Left lung (tissue), 10 donors: ENCODE measurements around the gene ROBO2. TPM values are rescaled to one million over a fixed set of nuclear protein-coding genes. Genes with fewer than 3 reads are reported as not detected.

Source experiments
- ATAC-seq: fragments of 200-7000 bp; cut with Tn5 transposase; one replicate; pipeline ENCODE4 v1.9.1; 2020; ENCODE audit warnings: moderate library complexity
- DNase-seq, 4 donors: peaks; one replicate each; pipeline ENCODE4 v3.0.0-alpha.2; 2013 to 2020
- H3K27ac ChIP-seq, 2 donors: fragments of 200-600 bp; sonication (generic) in 1 of 2; one replicate each; pipeline versions ENCODE4 v1.5.0 to v1.8.0; 2020 to 2021
- H3K27me3 ChIP-seq, 2 donors: fragments of 200-600 bp; sonication (generic) in 1 of 2; one replicate each; pipeline versions ENCODE4 v1.5.0 to v1.8.0; 2020 to 2021
- H3K36me3 ChIP-seq, 2 donors: fragments of 200-600 bp; sonication (generic) in 1 of 2; one replicate each; pipeline versions ENCODE4 v1.5.0 to v1.8.0; 2020 to 2021
- H3K4me1 ChIP-seq, 2 donors: fragments of 200-600 bp; one replicate each; pipeline ENCODE4 v1.8.0; 2021
- H3K4me3 ChIP-seq, 2 donors: fragments of 200-600 bp; sonication (generic) in 1 of 2; one replicate each; pipeline versions ENCODE4 v1.5.0 to v1.8.0; 2020 to 2021; ENCODE audit warnings: mild to moderate bottlenecking in 1 of 2
- H3K9me3 ChIP-seq, 2 donors: fragments of 200-600 bp; sonication (generic) in 1 of 2; one replicate each; pipeline versions ENCODE4 v1.5.0 to v1.8.0; 2020 to 2021
- CTCF ChIP-seq, 2 donors: fragments of 200-600 bp; sonication (generic) in 1 of 2; IDR thresholded peaks; one replicate each; pipeline versions ENCODE4 v1.5.0 to v1.8.0; 2021; ENCODE audit warnings: antibody characterized with exemption in 2 of 2
- intact Hi-C, 2 donors: fragments of 100-400 bp; cut with DNase I; formaldehyde crosslinking; loops; one replicate each; pipeline versions ENCODE4 v1.11.2 to v1.14.2; 2022
- polyA plus RNA-seq, 6 donors: library from polyadenylated mRNA; unstranded; fragments of 120-200 nt; gene quantifications; one replicate each; pipeline ENCODE4 v1.2.1, GENCODE V29; 2013; ENCODE audit not compliant: insufficient read length in 6 of 6
- total RNA-seq, 2 donors: library from RNA; stranded (reverse); fragmentation: NEBNext Ultra II Directional; extraction: Animal tissue kit (Norgen Biotek cat#: 25700); gene quantifications; one replicate each; pipeline ENCODE4 v1.2.1, GENCODE V29; 2021
- donor health status: DM: no; HTN: yes; CAD: no.
- donor health status: DM: no; HTN: no; CAD: no.

ROBO2 gene
- total and polyA plus RNA-seq, 8 donors = 4.9 to 66.2 (median 51.1) TPM

DNA sequence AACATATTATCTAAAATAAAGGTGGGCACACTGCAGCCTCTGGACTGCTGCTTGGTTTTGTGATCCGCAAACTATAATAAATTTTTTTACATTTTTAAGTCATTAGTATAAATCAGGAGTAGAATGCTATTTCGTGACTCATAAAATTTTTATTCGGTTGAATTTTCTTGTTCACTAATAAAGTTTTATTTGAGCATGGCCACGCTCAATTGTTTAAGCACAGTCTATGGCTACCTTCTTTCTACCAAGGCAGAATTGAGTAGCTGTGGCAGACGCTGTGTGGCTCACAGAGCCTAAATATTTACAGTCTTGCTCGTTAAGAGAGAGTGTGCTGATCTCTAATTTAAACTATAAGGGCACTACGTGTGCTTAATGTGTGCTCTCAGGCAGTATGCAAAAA is 28.9 kb downstream of the ROBO2 start:
- Histone ChIP-seq H3K27ac (no peak overlapping the region), H3K36me3 (no peaks in the 10 kb centered on the region), H3K9me3 (no peaks in the 10 kb centered on the region), H3K27me3 (no peaks in the 10 kb centered on the region), H3K4me3 (no peak overlapping the region), H3K4me1 (no peaks in the 10 kb centered on the region)
- ATAC-seq (no peak), DNase-seq (no peak)
- no peak for TF ChIP-seq CTCF (IDR thresholded peaks at IDR 0.05)
- intact Hi-C loops = no loop called here

DNA sequence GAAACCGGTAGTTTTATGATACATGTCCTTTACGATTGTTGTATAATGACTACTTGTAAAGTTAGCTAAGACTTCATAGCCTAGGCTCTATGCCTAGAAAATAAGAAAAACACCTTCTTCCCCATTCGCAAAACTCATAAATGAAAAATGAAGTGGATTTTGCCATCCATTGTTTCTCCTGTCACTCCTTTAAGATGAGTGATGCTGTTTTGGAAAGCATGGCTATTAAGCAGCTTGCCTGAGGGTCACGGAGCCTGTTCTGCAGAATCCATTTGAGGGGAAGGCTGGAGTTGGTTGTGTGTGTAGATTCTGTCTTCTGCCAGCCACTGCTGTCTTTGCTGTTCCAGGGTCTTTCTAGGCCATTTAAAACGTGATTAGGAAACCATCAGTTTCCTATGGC is 31.5 kb downstream of the ROBO2 start:
- H3K9me3 ChIP-seq = no peaks in the 10 kb centered on the region
- intact Hi-C loops = no loop called here
- TF ChIP-seq CTCF (IDR thresholded peaks at IDR 0.05) = no peak
- H3K36me3 ChIP-seq = no peaks in the 10 kb centered on the region
- no peak for ATAC-seq
- no peak overlapping the region for H3K27ac ChIP-seq
- no peaks in the 10 kb centered on the region for H3K4me1 ChIP-seq
- H3K27me3 ChIP-seq = no peaks in the 10 kb centered on the region
- no peak overlapping the region for H3K4me3 ChIP-seq
- no peak for DNase-seq

DNA sequence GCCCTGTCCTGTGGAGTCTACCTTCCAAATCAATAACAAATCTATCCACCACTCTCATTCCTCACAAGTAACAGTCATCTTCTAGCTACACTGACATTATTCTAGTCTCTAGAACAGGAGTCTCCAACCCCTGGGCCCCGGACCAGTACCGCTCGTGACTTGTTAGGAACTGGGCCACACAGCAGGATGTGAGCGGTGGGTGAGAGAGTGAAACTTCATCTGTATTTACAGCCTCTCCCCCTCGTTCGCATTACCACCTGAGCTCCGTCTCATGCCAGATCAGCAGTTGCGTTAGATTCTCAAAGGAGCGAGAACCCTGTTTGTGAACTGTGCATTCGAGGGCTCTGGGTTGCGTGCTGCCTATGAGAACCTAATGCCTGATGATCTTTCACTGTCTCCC is 31.9 kb downstream of the ROBO2 start:
- intact Hi-C loops = no loop called here
- Histone ChIP-seq H3K4me1 (no peaks in the 10 kb centered on the region), H3K4me3 (no peak overlapping the region), H3K27me3 (no peaks in the 10 kb centered on the region), H3K9me3 (no peaks in the 10 kb centered on the region), H3K27ac (no peak overlapping the region), H3K36me3 (no peaks in the 10 kb centered on the region)
- DNase-seq = no peak
- no peak for TF ChIP-seq CTCF (IDR thresholded peaks at IDR 0.05)
- no peak for ATAC-seq

DNA sequence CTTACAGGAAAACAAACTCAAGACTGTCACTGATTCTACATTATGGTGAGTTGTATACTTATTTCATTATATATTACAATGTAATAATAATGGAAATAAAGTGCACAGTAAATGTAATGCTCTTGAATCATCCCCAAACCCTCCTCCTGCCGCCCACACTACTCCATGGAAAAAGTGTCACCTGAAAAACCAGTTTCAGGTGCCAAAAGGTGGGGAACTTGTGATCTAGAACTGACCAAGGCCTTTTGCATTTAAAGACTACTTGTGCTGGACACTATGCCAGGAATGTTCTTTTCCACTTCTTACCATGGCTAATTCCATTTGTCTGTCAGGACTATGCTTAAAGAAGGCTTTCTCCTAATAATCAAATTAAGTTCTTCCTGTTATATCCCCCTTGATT is 32.3 kb downstream of the ROBO2 start:
- H3K27me3 ChIP-seq = no peaks in the 10 kb centered on the region
- no peaks in the 10 kb centered on the region for H3K36me3 ChIP-seq
- intact Hi-C loops = no loop called here
- H3K9me3 ChIP-seq = no peaks in the 10 kb centered on the region
- DNase-seq (no peak), ATAC-seq (no peak)
- no peak for TF ChIP-seq CTCF (IDR thresholded peaks at IDR 0.05)
- no peak overlapping the region for H3K27ac ChIP-seq
- no peaks in the 10 kb centered on the region for H3K4me1 ChIP-seq
- no peak overlapping the region for H3K4me3 ChIP-seq

- no peaks in the 10 kb centered on the region for H3K27me3 ChIP-seq
- no peaks in the 10 kb centered on the region for H3K36me3 ChIP-seq
- no peak for ATAC-seq
- no peak overlapping the region for H3K4me3 ChIP-seq
- TF ChIP-seq CTCF (IDR thresholded peaks at IDR 0.05) = no peak
- no peaks in the 10 kb centered on the region for H3K9me3 ChIP-seq
- intact Hi-C loops = no loop called here
- H3K27ac ChIP-seq = no peak overlapping the region
- H3K4me1 ChIP-seq = no peaks in the 10 kb centered on the region
- no peak for DNase-seq
Observed at GRCh38 chr3:77078279-77078678, 38.4 kb downstream of the ROBO2 start.
